Measurements from ENCODE around the gene TTC36. TPM values are rescaled to one million over a fixed set of nuclear protein-coding genes. Genes with fewer than 3 reads are reported as not detected.

Gene TTC36
- polyA plus RNA-seq, 1 donor from 2014 or later: 4.3 TPM

DNA sequence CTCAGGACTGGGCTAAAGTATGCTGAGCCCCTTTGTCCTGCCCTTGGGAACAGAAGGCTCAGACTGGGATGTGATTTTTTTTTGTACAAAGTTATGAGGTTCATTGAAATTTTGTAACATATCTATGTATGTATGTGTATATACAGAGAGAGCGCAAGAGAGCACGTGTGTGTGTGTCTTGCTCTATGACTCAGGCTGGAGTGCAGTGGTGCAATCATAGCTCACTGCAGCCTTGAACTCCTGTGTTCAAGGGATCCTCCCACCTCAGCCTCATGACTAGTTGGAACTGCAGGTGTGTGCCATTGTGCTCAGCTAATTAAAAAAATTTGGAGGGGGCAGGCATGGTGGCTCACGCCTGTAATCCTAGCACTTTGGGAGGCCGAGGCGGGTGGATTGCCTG is 9.5 kb downstream of the TTC36 start:
- H3K4me3 ChIP-seq (ENCODE audit: low read length): no peak overlapping the region
- H3K9me3 ChIP-seq (ENCODE audit: low read length): no peaks in the 10 kb centered on the region
- no peaks in the 10 kb centered on the region for H3K27me3 ChIP-seq (ENCODE audit: insufficient read depth, low read depth, low read length)
- H3F3A ChIP-seq (ENCODE audit: insufficient read depth, low read length, poor library complexity, severe bottlenecking): no peaks in the 10 kb centered on the region
- peaks cover 11% of the 10 kb centered on the region for H3K79me2 ChIP-seq (replicated peaks; ENCODE audit: insufficient read depth, low read length)
- H3K27ac ChIP-seq (ENCODE audit: low read length): no peak overlapping the region
- H2AFZ ChIP-seq (ENCODE audit: low read depth, low read length): no peak overlapping the region
- H3K9ac ChIP-seq (ENCODE audit: low read length): no peak overlapping the region
- TF ChIP-seq TAF1 (IDR thresholded peaks at IDR 0.05; ENCODE audit: low read depth) (no peak), EZH2 (IDR thresholded peaks at IDR 0.05; ENCODE audit: borderline replicate concordance, insufficient read depth, low read length, poor library complexity, severe bottlenecking) (no peak), SMC3 (conservative IDR thresholded peaks at IDR 0.05; ENCODE audit: poor library complexity) (no peak), POLR2AphosphoS5 (IDR thresholded peaks at IDR 0.05) (no peak), REST (IDR thresholded peaks at IDR 0.05; ENCODE audit: borderline replicate concordance) (no peak), MXI1 (conservative IDR thresholded peaks at IDR 0.05; ENCODE audit: poor library complexity, severe bottlenecking) (no peak), RAD21 (conservative IDR thresholded peaks at IDR 0.05) (no peak), CTCF (IDR thresholded peaks at IDR 0.05; ENCODE audit: poor library complexity, severe bottlenecking) (no peak), EP300 (conservative IDR thresholded peaks at IDR 0.05; ENCODE audit: poor library complexity, severe bottlenecking) (no peak)
- H3K4me2 ChIP-seq (ENCODE audit: low read length): no peak overlapping the region
- H4K20me1 ChIP-seq (ENCODE audit: insufficient read depth): no peaks in the 10 kb centered on the region
- H3K9me2 ChIP-seq (ENCODE audit: insufficient read depth, low read length): no peaks in the 10 kb centered on the region
- no peaks in the 10 kb centered on the region for H3K36me3 ChIP-seq (ENCODE audit: insufficient read depth, low read length)

DNA sequence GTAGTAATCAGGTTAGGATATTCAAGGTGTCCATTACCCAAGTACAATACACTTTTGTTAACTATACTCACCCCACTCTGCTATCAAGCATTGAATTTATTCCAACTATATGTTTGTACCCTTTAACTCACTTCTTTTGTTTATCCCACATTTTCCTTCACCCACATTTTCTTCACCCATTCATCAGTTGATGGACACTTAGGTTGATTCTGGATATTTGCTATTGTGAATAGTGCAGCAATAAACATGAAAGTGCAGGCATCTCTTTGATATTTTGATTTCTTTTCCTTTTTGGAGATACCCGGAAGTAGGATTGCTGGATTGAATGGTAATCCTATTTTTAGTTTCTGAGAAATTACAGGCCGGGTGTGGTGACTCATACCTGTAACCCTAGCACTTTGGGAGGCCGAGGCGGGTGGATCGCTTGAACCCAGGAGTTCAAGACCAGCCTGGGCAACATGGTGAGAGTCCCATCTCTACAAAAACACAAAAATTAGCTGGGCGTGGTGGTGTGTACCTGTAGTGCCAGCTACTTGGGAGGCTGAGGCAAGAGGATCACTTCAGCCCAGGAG is 10.2 kb downstream of the TTC36 start:
- no peak for TF ChIP-seq TAF1 (IDR thresholded peaks at IDR 0.05; ENCODE audit: low read depth)
- TF ChIP-seq CTCF (IDR thresholded peaks at IDR 0.05; ENCODE audit: poor library complexity, severe bottlenecking): no peak
- no peak for TF ChIP-seq EZH2 (IDR thresholded peaks at IDR 0.05; ENCODE audit: borderline replicate concordance, insufficient read depth, low read length, poor library complexity, severe bottlenecking)
- TF ChIP-seq REST (IDR thresholded peaks at IDR 0.05; ENCODE audit: borderline replicate concordance): no peak
- no peak overlapping the region for H3K4me2 ChIP-seq (ENCODE audit: low read length)
- peaks cover 4% of the 10 kb centered on the region for H3K79me2 ChIP-seq (replicated peaks; ENCODE audit: insufficient read depth, low read length)
- H3K9me3 ChIP-seq (ENCODE audit: low read length): no peaks in the 10 kb centered on the region
- no peaks in the 10 kb centered on the region for H3F3A ChIP-seq (ENCODE audit: insufficient read depth, low read length, poor library complexity, severe bottlenecking)
- H3K36me3 ChIP-seq (ENCODE audit: insufficient read depth, low read length): no peaks in the 10 kb centered on the region
- H3K9ac ChIP-seq (ENCODE audit: low read length): no peak overlapping the region
- no peaks in the 10 kb centered on the region for H3K27me3 ChIP-seq (ENCODE audit: insufficient read depth, low read depth, low read length)
- H2AFZ ChIP-seq (ENCODE audit: low read depth, low read length): no peak overlapping the region
- H3K4me3 ChIP-seq (ENCODE audit: low read length): no peak overlapping the region
- H3K27ac ChIP-seq (ENCODE audit: low read length): no peak overlapping the region
- no peaks in the 10 kb centered on the region for H3K9me2 ChIP-seq (ENCODE audit: insufficient read depth, low read length)
- no peaks in the 10 kb centered on the region for H4K20me1 ChIP-seq (ENCODE audit: insufficient read depth)
